ENCODE data around the gene EIF4EBP3. TPM values are rescaled to one million over a fixed set of nuclear protein-coding genes. Genes with fewer than 3 reads are reported as not detected.

Gene EIF4EBP3
- total and polyA plus RNA-seq, 4 donors: 5.2 to 69.5 (median 20.4) TPM

- no peak for TF ChIP-seq CTCF (IDR thresholded peaks at IDR 0.05; ENCODE audit: control extremely low read depth, extremely low read depth)
- Histone ChIP-seq H3K27me3 (ENCODE audit: control insufficient read depth in 3 of 3, insufficient read depth in 3 of 3, low read length in 2 of 3) (no peaks in the 10 kb centered on the region), H3K4me3 (no peak overlapping the region), H3K36me3 (ENCODE audit: control insufficient read depth in 4 of 4, insufficient read depth in 4 of 4, low read length in 4 of 4) (peaks cover 3 to 27% (median 12%) of the 10 kb centered on the region in 4 donors), H3K9me3 (ENCODE audit: control insufficient read depth in 4 of 4, insufficient read depth in 3 of 4, low read length in 3 of 4) (no peaks in the 10 kb centered on the region), H3K9ac (ENCODE audit: insufficient read depth in 1 of 2, low read length in 2 of 2) (no peak overlapping the region), H3K4me1 (ENCODE audit: control insufficient read depth in 5 of 5, insufficient read depth in 5 of 5, low read length in 5 of 5) (peaks cover 5 to 29% (median 17%) of the 10 kb centered on the region in 5 donors), H3K27ac (ENCODE audit: low read depth in 1 of 2, low read length in 1 of 2) (no peak overlapping the region)
- ATAC-seq (ENCODE audit: insufficient read depth, low FRiP score) (no peak), DNase-seq (no peak)
- 24 to 61% methylated on average over 2 of the region's 2 CpGs for WGBS, 2 donors
Observed at GRCh38 chr5:140553657-140554056, 6.2 kb downstream of the EIF4EBP3 start.

- Histone ChIP-seq H3K4me1 (ENCODE audit: control insufficient read depth in 5 of 5, insufficient read depth in 5 of 5, low read length in 5 of 5) (peaks cover 2 to 22% (median 12%) of the 10 kb centered on the region in 5 donors), H3K36me3 (ENCODE audit: control insufficient read depth in 4 of 4, insufficient read depth in 4 of 4, low read length in 4 of 4) (peaks cover 3 to 24% (median 12%) of the 10 kb centered on the region in 4 donors), H3K4me3 (no peak overlapping the region), H3K27ac (ENCODE audit: low read depth in 1 of 2, low read length in 1 of 2) (no peak overlapping the region), H3K9me3 (ENCODE audit: control insufficient read depth in 4 of 4, insufficient read depth in 3 of 4, low read length in 3 of 4) (no peaks in the 10 kb centered on the region), H3K9ac (ENCODE audit: insufficient read depth in 1 of 2, low read length in 2 of 2) (no peak overlapping the region), H3K27me3 (ENCODE audit: control insufficient read depth in 3 of 3, insufficient read depth in 3 of 3, low read length in 2 of 3) (no peaks in the 10 kb centered on the region)
- no peak for DNase-seq
- ATAC-seq (ENCODE audit: insufficient read depth, low FRiP score): no peak
- 46 to 56% methylated on average over 2 of the region's 2 CpGs for WGBS, 2 donors
- no peak for TF ChIP-seq CTCF (IDR thresholded peaks at IDR 0.05; ENCODE audit: control extremely low read depth, extremely low read depth)
Observed at GRCh38 chr5:140554454-140554853, 7.0 kb downstream of the EIF4EBP3 start.

GRCh38 chr5:140555747-140556312 lies 8.4 kb downstream of the EIF4EBP3 start:
- peaks cover 0 to 19% (median 4%) of the 10 kb centered on the region in 4 donors for H3K36me3 ChIP-seq (ENCODE audit: control insufficient read depth in 4 of 4, insufficient read depth in 4 of 4, low read length in 4 of 4)
- H3K4me1 ChIP-seq (ENCODE audit: control insufficient read depth in 5 of 5, insufficient read depth in 5 of 5, low read length in 5 of 5): peaks cover 0 to 17% (median 9%) of the 10 kb centered on the region in 5 donors
- H3K4me3 ChIP-seq: no peak overlapping the region
- DNase-seq (no peak), ATAC-seq (ENCODE audit: insufficient read depth, low FRiP score) (no peak)
- TF ChIP-seq CTCF (IDR thresholded peaks at IDR 0.05; ENCODE audit: control extremely low read depth, extremely low read depth): no peak
- H3K27ac ChIP-seq (ENCODE audit: low read depth in 1 of 2, low read length in 1 of 2): no peak overlapping the region
- 83 to 93% methylated on average over 1 of the region's 1 CpG for WGBS, 2 donors
- no peak overlapping the region for H3K9ac ChIP-seq (ENCODE audit: insufficient read depth in 1 of 2, low read length in 2 of 2)
- H3K9me3 ChIP-seq (ENCODE audit: control insufficient read depth in 4 of 4, insufficient read depth in 3 of 4, low read length in 3 of 4): no peaks in the 10 kb centered on the region
- H3K27me3 ChIP-seq (ENCODE audit: control insufficient read depth in 3 of 3, insufficient read depth in 3 of 3, low read length in 2 of 3): no peaks in the 10 kb centered on the region

- peak in 2 of 3 donors; percentile 68 to 78 for DNase-seq
- H3K27ac ChIP-seq (ENCODE audit: low read depth in 1 of 2, low read length in 1 of 2): no peak overlapping the region
- H3K9me3 ChIP-seq (ENCODE audit: control insufficient read depth in 4 of 4, insufficient read depth in 3 of 4, low read length in 3 of 4): no peaks in the 10 kb centered on the region
- WGBS, 2 donors: 2 to 6% methylated on average over 6 of the region's 6 CpGs
- no peak for ATAC-seq (ENCODE audit: insufficient read depth, low FRiP score)
- H3K9ac ChIP-seq (ENCODE audit: insufficient read depth in 1 of 2, low read length in 2 of 2): peak overlapping the region; percentile 36 to 72
- H3K36me3 ChIP-seq (ENCODE audit: control insufficient read depth in 4 of 4, insufficient read depth in 4 of 4, low read length in 4 of 4): peaks cover 0 to 19% (median 4%) of the 10 kb centered on the region in 4 donors
- no peak for TF ChIP-seq CTCF (IDR thresholded peaks at IDR 0.05; ENCODE audit: control extremely low read depth, extremely low read depth)
- peaks cover 0 to 17% (median 9%) of the 10 kb centered on the region in 5 donors for H3K4me1 ChIP-seq (ENCODE audit: control insufficient read depth in 5 of 5, insufficient read depth in 5 of 5, low read length in 5 of 5)
- H3K27me3 ChIP-seq (ENCODE audit: control insufficient read depth in 3 of 3, insufficient read depth in 3 of 3, low read length in 2 of 3): no peaks in the 10 kb centered on the region
- H3K4me3 ChIP-seq: no peak overlapping the region
Observed at GRCh38 chr5:140556438-140556837, 9.0 kb downstream of the EIF4EBP3 start.
